Measurements from ENCODE around the gene IMP4.

Gene IMP4

GRCh38 chr2:130378898-130379214, 36.2 kb downstream of the IMP4 start:
- DNase-seq, result no peak

- DNase-seq, result no peak
Measured at GRCh38 chr2:130380096-130380934, 37.6 kb downstream of the IMP4 start.

GRCh38 chr2:130381145-130381544, 38.4 kb downstream of the IMP4 start:
- no peak for DNase-seq

- no peak for DNase-seq
Measured at GRCh38 chr2:130381619-130382018, 38.9 kb downstream of the IMP4 start.

- no peak for DNase-seq
Measured at GRCh38 chr2:130382313-130382917, 39.7 kb downstream of the IMP4 start.

GRCh38 chr2:130385709-130386108, 43.0 kb downstream of the IMP4 start:
- no peak for DNase-seq

- DNase-seq, result no peak
Measured at GRCh38 chr2:130387071-130387400, 44.3 kb downstream of the IMP4 start.

GRCh38 chr2:130387804-130388203, 45.1 kb downstream of the IMP4 start:
- DNase-seq, result no peak

GRCh38 chr2:130388221-130388907, 45.7 kb downstream of the IMP4 start:
- DNase-seq, result no peak

- DNase-seq, result no peak
Measured at GRCh38 chr2:130389358-130389757, 46.7 kb downstream of the IMP4 start.

GRCh38 chr2:130389783-130390182, 47.1 kb downstream of the IMP4 start:
- no peak for DNase-seq

- DNase-seq, result no peak
Measured at GRCh38 chr2:130390460-130391057, 47.9 kb downstream of the IMP4 start.

- DNase-seq, result no peak
Measured at GRCh38 chr2:130391058-130391871, 48.6 kb downstream of the IMP4 start.

- DNase-seq, result no peak
Measured at GRCh38 chr2:130391872-130392670, 49.4 kb downstream of the IMP4 start.

GRCh38 chr2:130393318-130393910, 50.7 kb downstream of the IMP4 start:
- DNase-seq, result no peak
